Stimulated activated CD8-positive, alpha-beta memory T cell treated with anti-CD3 and anti-CD28 coated beads, Interleukin-2, amount 100 ng/mL, for 48 hours (primary cell): ENCODE measurements around the gene OSGEPL1.
"Not testable (repeated sequence)": the region's sequence is repeated elsewhere in the genome, so short reads cannot be mapped to it uniquely, and the experiment has no call there.

Experiments
- DNase-seq, 2 donors: peaks; one replicate each; pipeline ENCODE4 v3.0.0-alpha.2; 2020; ENCODE audit warnings: low read depth in 2 of 2

The OSGEPL1 gene

DNA sequence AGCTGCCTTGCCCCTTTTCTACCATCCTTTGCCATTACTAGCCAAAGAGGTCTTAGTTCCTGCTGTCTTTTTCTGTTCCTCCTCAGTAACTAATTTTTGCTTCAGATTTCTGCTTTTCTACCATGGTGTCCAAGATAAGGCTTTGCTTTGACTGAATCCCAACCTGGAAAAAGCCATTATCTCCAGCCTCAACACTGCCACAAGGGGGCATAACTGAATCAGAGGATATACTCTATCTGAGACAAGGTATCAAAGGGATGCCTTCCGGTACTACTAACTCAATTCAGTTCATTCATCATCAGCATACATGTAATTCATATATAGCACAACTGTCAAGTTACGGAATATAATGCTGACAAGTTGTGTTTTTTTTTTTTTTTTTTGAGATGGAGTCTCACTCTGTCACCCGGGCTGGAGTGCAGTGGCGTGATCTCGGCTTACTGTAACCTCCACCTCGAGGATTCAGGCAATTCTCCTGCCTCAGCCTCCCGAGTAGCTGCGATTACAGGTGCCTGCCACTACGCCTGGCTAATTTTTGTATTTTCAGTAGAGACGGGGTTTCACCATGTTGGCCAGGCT is 11.4 kb downstream of the OSGEPL1 start:
- no peak for DNase-seq

DNA sequence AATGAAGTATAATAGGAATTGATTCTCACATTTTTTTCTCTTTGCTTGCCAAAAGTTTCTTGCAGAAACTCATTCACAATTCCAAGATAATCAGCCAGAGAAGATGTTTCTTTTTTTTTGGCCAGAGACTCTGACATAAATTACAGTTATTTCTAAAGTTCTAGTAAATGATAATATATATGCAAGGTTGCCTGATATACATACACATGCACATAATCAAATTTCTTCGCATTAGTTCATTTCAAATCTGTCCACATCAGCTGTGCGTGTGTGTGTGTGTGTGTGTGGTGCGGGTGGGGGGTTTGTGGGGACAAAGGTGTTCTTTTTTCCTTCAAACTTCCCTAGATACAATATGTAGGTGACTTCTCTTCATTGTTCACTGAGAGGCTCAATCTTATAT is 33.2 kb downstream of the OSGEPL1 start:
- no peak for DNase-seq

GRCh38 chr2:189726849-189727248 is 35.7 kb downstream of the OSGEPL1 start:
- no peak for DNase-seq

- no peak for DNase-seq
Observed at GRCh38 chr2:189726271-189726670, 36.3 kb downstream of the OSGEPL1 start.

DNA sequence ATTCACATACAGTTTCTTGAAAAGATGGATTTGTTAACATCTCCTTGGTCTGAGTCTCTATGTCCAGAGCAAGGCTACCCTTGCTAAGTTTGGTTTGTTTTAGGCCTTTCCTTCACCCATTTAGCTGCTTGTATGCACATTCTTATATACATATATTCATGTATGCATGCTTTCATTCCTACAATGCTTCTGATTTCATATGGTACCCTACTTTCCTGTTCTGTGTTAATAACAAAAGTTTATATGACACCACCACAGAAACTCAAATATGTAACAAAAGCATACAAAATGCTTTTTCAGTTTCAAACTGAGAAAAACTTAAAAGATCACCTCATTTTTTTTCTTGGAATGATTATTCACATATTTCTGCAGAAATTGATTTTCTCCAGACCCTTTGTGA is 39.4 kb downstream of the OSGEPL1 start:
- DNase-seq = no peak

GRCh38 chr2:189719571-189719970 is 43.0 kb downstream of the OSGEPL1 start:
- no peak for DNase-seq

GRCh38 chr2:189717593-189717992 is 45.0 kb downstream of the OSGEPL1 start:
- not testable (repeated sequence) for DNase-seq

DNA sequence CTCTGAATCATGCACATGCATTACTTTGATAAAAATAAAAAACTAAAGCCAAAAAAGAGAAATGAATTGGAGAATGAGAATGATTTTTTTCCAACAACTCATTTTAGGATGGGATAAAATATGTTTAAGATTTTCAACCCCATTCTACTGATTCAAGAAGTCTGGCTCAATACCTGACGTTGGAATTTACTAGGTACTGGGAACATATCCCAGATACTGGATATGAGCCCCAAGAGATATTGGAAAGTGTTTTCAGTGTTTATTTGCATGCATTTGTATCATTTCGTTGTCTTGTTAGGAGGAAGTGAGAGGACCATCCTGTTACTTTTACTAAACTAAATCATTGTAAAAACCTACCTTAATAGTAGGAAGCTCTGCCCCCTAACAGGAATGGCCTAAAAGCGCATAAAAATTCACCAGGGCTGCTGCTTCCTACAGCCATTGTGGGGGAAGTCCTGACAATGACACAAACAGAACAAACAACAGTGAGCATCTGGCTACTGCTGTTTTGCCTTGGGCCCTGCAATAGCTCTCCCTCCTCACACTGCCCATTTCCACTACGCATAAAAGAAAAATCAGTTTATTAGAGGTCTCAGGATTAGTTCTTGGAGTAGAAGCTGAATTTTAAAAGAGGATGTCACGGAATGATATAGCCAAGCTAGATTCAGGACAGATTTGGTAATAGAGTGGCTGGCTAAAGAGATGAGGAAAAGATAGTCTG is 52.9 kb downstream of the OSGEPL1 start:
- no peak for DNase-seq

GRCh38 chr2:189702071-189702470 is 60.5 kb downstream of the OSGEPL1 start:
- no peak for DNase-seq

- DNase-seq = no peak
Observed at GRCh38 chr2:189700681-189701080, 61.9 kb downstream of the OSGEPL1 start.

- no peak for DNase-seq
Observed at GRCh38 chr2:189698020-189698887, 64.3 kb downstream of the OSGEPL1 start.
